ENCODE measurements around the gene HMGXB4. TPM values are rescaled to one million over a fixed set of nuclear protein-coding genes. Genes with fewer than 3 reads are reported as not detected.

HMGXB4 gene
- total and polyA plus RNA-seq, 2 donors, result 8.8 to 9.5 TPM

- H3K4me3 ChIP-seq (ENCODE audit: low read length in 2 of 2), result no peak overlapping the region
- H3K27ac ChIP-seq (ENCODE audit: low read depth in 1 of 2, low read length in 1 of 2), result peak overlapping the region in 1 of 2 donors; percentile 88
- H3K27me3 ChIP-seq (ENCODE audit: control insufficient read depth in 2 of 2, insufficient read depth in 1 of 2, low read length in 1 of 2), result no peaks in the 10 kb centered on the region
- no peak for DNase-seq (ENCODE audit: low read depth in 6 of 9, low spot score in 9 of 9)
- WGBS, result 92% methylated on average over 7 of the region's 7 CpGs
- peaks cover 0 to under 1% of the 10 kb centered on the region in 2 donors for H3K9me3 ChIP-seq (ENCODE audit: control insufficient read depth in 2 of 2, insufficient read depth in 1 of 2, low read length in 1 of 2)
- peaks cover 37 to 65% of the 10 kb centered on the region in 2 donors for H3K4me1 ChIP-seq (ENCODE audit: control insufficient read depth in 2 of 2, insufficient read depth in 2 of 2, low read length in 2 of 2)
- peaks cover 35 to 50% of the 10 kb centered on the region in 2 donors for H3K36me3 ChIP-seq (ENCODE audit: control insufficient read depth in 2 of 2, insufficient read depth in 2 of 2, low read length in 1 of 2)
These were observed 78.2 kb downstream of the HMGXB4 start for GRCh38 chr22:35335468-35335867.

GRCh38 chr22:35335936-35336781, 78.9 kb downstream of the HMGXB4 start:
- Histone ChIP-seq H3K9me3 (ENCODE audit: control insufficient read depth in 2 of 2, insufficient read depth in 1 of 2, low read length in 1 of 2) (no peaks in the 10 kb centered on the region), H3K27ac (ENCODE audit: low read depth in 1 of 2, low read length in 1 of 2) (peak overlapping the region in 1 of 2 donors; percentile 88), H3K36me3 (ENCODE audit: control insufficient read depth in 2 of 2, insufficient read depth in 2 of 2, low read length in 1 of 2) (peaks cover 38 to 54% of the 10 kb centered on the region in 2 donors), H3K4me3 (ENCODE audit: low read length in 2 of 2) (no peak overlapping the region), H3K4me1 (ENCODE audit: control insufficient read depth in 2 of 2, insufficient read depth in 2 of 2, low read length in 2 of 2) (peaks cover 34 to 58% of the 10 kb centered on the region in 2 donors), H3K27me3 (ENCODE audit: control insufficient read depth in 2 of 2, insufficient read depth in 1 of 2, low read length in 1 of 2) (no peaks in the 10 kb centered on the region)
- DNase-seq (ENCODE audit: low read depth in 6 of 9, low spot score in 9 of 9), result peak in 3 of 9 donors; percentile 51 to 79 (median 60)
- 92% methylated on average over 12 of the region's 12 CpGs for WGBS

- Histone ChIP-seq H3K36me3 (ENCODE audit: control insufficient read depth in 2 of 2, insufficient read depth in 2 of 2, low read length in 1 of 2) (peaks cover 39 to 62% of the 10 kb centered on the region in 2 donors), H3K27ac (ENCODE audit: low read depth in 1 of 2, low read length in 1 of 2) (no peak overlapping the region), H3K4me1 (ENCODE audit: control insufficient read depth in 2 of 2, insufficient read depth in 2 of 2, low read length in 2 of 2) (peaks cover 32 to 42% of the 10 kb centered on the region in 2 donors), H3K4me3 (ENCODE audit: low read length in 2 of 2) (no peak overlapping the region), H3K27me3 (ENCODE audit: control insufficient read depth in 2 of 2, insufficient read depth in 1 of 2, low read length in 1 of 2) (no peaks in the 10 kb centered on the region), H3K9me3 (ENCODE audit: control insufficient read depth in 2 of 2, insufficient read depth in 1 of 2, low read length in 1 of 2) (no peaks in the 10 kb centered on the region)
- over 99% methylated on average over 4 of the region's 4 CpGs for WGBS
- peak in 1 of 9 donors; percentile 58 for DNase-seq (ENCODE audit: low read depth in 6 of 9, low spot score in 9 of 9)
These were observed 80.6 kb downstream of the HMGXB4 start for GRCh38 chr22:35337932-35338331.

- 97% methylated on average over 19 of the region's 19 CpGs for WGBS
- no peak overlapping the region for H3K27ac ChIP-seq (ENCODE audit: low read depth in 1 of 2, low read length in 1 of 2)
These were observed 84.0 kb downstream of the HMGXB4 start for GRCh38 chr22:35341090-35341874.

GRCh38 chr22:35342390-35342789, 85.1 kb downstream of the HMGXB4 start:
- over 99% methylated on average over 4 of the region's 4 CpGs for WGBS
- Histone ChIP-seq H3K27ac (ENCODE audit: low read depth in 1 of 2, low read length in 1 of 2) (no peak overlapping the region), H3K9me3 (ENCODE audit: control insufficient read depth in 2 of 2, insufficient read depth in 1 of 2, low read length in 1 of 2) (no peaks in the 10 kb centered on the region), H3K27me3 (ENCODE audit: control insufficient read depth in 2 of 2, insufficient read depth in 1 of 2, low read length in 1 of 2) (no peaks in the 10 kb centered on the region), H3K4me1 (ENCODE audit: control insufficient read depth in 2 of 2, insufficient read depth in 2 of 2, low read length in 2 of 2) (no peaks in the 10 kb centered on the region), H3K4me3 (ENCODE audit: low read length in 2 of 2) (no peak overlapping the region), H3K36me3 (ENCODE audit: control insufficient read depth in 2 of 2, insufficient read depth in 2 of 2, low read length in 1 of 2) (peaks cover 15 to 74% of the 10 kb centered on the region in 2 donors)
- DNase-seq (ENCODE audit: low read depth in 6 of 9, low spot score in 9 of 9), result no peak

More at GRCh38 chr22:35341090-35341874, 84.0 kb downstream of the HMGXB4 start:
- Histone ChIP-seq H3K36me3 (ENCODE audit: control insufficient read depth in 2 of 2, insufficient read depth in 2 of 2, low read length in 1 of 2) (peaks cover 21 to 70% of the 10 kb centered on the region in 2 donors), H3K9me3 (ENCODE audit: control insufficient read depth in 2 of 2, insufficient read depth in 1 of 2, low read length in 1 of 2) (no peaks in the 10 kb centered on the region), H3K4me3 (ENCODE audit: low read length in 2 of 2) (no peak overlapping the region), H3K27me3 (ENCODE audit: control insufficient read depth in 2 of 2, insufficient read depth in 1 of 2, low read length in 1 of 2) (no peaks in the 10 kb centered on the region), H3K4me1 (ENCODE audit: control insufficient read depth in 2 of 2, insufficient read depth in 2 of 2, low read length in 2 of 2) (peaks cover 2 to 8% of the 10 kb centered on the region in 2 donors)
- DNase-seq (ENCODE audit: low read depth in 6 of 9, low spot score in 9 of 9), result no peak

GRCh38 chr22:35343664-35344550, 86.6 kb downstream of the HMGXB4 start:
- DNase-seq (ENCODE audit: low read depth in 6 of 9, low spot score in 9 of 9), result no peak
- H3K27ac ChIP-seq (ENCODE audit: low read depth in 1 of 2, low read length in 1 of 2), result no peak overlapping the region
- WGBS, result 99% methylated on average over 26 of the region's 26 CpGs
- peaks cover 11 to 72% of the 10 kb centered on the region in 2 donors for H3K36me3 ChIP-seq (ENCODE audit: control insufficient read depth in 2 of 2, insufficient read depth in 2 of 2, low read length in 1 of 2)
- no peaks in the 10 kb centered on the region for H3K9me3 ChIP-seq (ENCODE audit: control insufficient read depth in 2 of 2, insufficient read depth in 1 of 2, low read length in 1 of 2)
- H3K27me3 ChIP-seq (ENCODE audit: control insufficient read depth in 2 of 2, insufficient read depth in 1 of 2, low read length in 1 of 2), result no peaks in the 10 kb centered on the region
- H3K4me1 ChIP-seq (ENCODE audit: control insufficient read depth in 2 of 2, insufficient read depth in 2 of 2, low read length in 2 of 2), result no peaks in the 10 kb centered on the region
- H3K4me3 ChIP-seq (ENCODE audit: low read length in 2 of 2), result no peak overlapping the region

GRCh38 chr22:35344956-35345690, 87.8 kb downstream of the HMGXB4 start:
- Histone ChIP-seq H3K36me3 (ENCODE audit: control insufficient read depth in 2 of 2, insufficient read depth in 2 of 2, low read length in 1 of 2) (peaks cover 9 to 69% of the 10 kb centered on the region in 2 donors), H3K27ac (ENCODE audit: low read depth in 1 of 2, low read length in 1 of 2) (no peak overlapping the region), H3K4me3 (ENCODE audit: low read length in 2 of 2) (no peak overlapping the region), H3K4me1 (ENCODE audit: control insufficient read depth in 2 of 2, insufficient read depth in 2 of 2, low read length in 2 of 2) (peaks cover 3 to 11% of the 10 kb centered on the region in 2 donors), H3K9me3 (ENCODE audit: control insufficient read depth in 2 of 2, insufficient read depth in 1 of 2, low read length in 1 of 2) (no peaks in the 10 kb centered on the region), H3K27me3 (ENCODE audit: control insufficient read depth in 2 of 2, insufficient read depth in 1 of 2, low read length in 1 of 2) (no peaks in the 10 kb centered on the region)
- 96% methylated on average over 14 of the region's 14 CpGs for WGBS
- DNase-seq (ENCODE audit: low read depth in 6 of 9, low spot score in 9 of 9), result no peak
